Measurements from ENCODE around the gene DCP2. TPM values are rescaled to one million over a fixed set of nuclear protein-coding genes. Genes with fewer than 3 reads are reported as not detected.

The DCP2 gene
- total and polyA plus RNA-seq, 2 experiments from 2014 or later: 17.6 to 23.9 TPM

DNA sequence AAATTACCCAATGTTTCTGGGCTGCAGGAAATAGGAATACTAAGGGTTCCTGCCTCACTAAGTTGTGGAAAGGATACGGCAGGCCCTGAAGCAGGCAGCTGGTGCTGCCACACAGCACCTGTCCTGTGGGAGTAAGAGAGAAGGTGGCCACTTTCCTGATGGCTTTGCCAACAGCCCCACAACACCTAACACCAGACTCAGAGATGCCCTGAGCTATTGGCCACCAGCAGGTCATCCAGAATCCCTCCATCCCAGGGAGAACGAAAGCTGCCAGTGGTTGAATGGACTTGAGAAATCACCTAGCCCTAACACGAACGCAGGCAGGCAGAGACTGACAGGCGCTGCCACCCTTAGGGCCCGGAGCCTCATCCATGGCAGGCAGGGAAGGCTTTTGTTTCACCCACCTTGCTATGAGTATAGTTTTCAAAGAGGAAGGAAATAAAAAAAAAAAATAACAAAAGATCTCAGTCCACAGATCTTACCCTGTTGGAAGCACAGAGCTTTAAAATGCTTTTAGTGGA is 82.2 kb downstream of the DCP2 start:
- peaks cover 9% of the 10 kb centered on the region for H3K4me1 ChIP-seq (ENCODE audit: low read depth)
- no peak overlapping the region for H3K4me3 ChIP-seq
- H3K27ac ChIP-seq: no peak overlapping the region
- no peak for DNase-seq (ENCODE audit: low read depth in 1 of 2, low spot score in 1 of 2)
- no peaks in the 10 kb centered on the region for H3K27me3 ChIP-seq
- H3K36me3 ChIP-seq: peaks cover 21% of the 10 kb centered on the region
- no peaks in the 10 kb centered on the region for H3K9me3 ChIP-seq (ENCODE audit: low read depth)
- TF ChIP-seq CTCF (IDR thresholded peaks at IDR 0.05; ENCODE audit: low read depth, low read length): no peak

- Histone ChIP-seq H3K27me3 (no peaks in the 10 kb centered on the region), H3K27ac (no peak overlapping the region), H3K4me3 (no peak overlapping the region), H3K4me1 (ENCODE audit: low read depth) (peaks cover 9% of the 10 kb centered on the region), H3K9me3 (ENCODE audit: low read depth) (no peaks in the 10 kb centered on the region), H3K36me3 (peaks cover 21% of the 10 kb centered on the region)
- DNase-seq (ENCODE audit: low read depth in 1 of 2, low spot score in 1 of 2): peak in 1 of 2 donors; percentile 70
- TF ChIP-seq CTCF (IDR thresholded peaks at IDR 0.05; ENCODE audit: low read depth, low read length): no peak
Measured at GRCh38 chr5:113059232-113060040, 82.8 kb downstream of the DCP2 start.

DNA sequence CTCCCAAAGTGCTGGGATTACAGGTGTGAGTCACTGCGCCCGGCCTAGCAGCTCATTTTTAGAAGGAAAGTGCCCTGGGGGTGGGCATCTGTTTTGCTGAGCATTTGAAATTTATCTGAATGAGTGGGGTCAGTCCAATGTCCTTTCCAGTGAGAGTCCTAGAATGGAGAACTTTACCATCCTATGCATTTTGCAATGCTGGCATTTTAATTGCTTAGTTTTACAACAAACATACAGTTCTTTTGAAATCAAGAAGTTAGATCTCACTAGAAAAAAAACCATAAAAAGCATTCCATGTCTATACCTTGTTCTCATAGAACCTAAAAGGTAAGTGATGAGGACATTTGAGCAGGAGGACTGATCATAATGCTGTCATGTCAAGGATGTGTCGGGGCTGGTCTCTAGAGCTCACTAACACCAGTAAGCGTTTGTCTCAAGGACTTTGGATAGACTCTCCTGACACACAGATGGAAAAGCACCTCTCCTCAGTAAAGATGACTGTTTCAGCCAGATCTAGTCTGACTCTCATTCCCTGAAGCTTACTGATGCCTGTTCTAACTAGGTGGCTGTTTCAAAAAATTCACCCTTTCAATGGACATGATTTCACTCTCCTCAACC is 83.9 kb downstream of the DCP2 start:
- Histone ChIP-seq H3K36me3 (peaks cover 23% of the 10 kb centered on the region), H3K27me3 (no peaks in the 10 kb centered on the region), H3K27ac (no peak overlapping the region), H3K4me1 (ENCODE audit: low read depth) (peaks cover 9% of the 10 kb centered on the region), H3K9me3 (ENCODE audit: low read depth) (no peaks in the 10 kb centered on the region), H3K4me3 (no peak overlapping the region)
- TF ChIP-seq CTCF (IDR thresholded peaks at IDR 0.05; ENCODE audit: low read depth, low read length): no peak
- DNase-seq (ENCODE audit: low read depth in 1 of 2, low spot score in 1 of 2): no peak

GRCh38 chr5:113061846-113062780 is 85.5 kb downstream of the DCP2 start:
- H3K9me3 ChIP-seq (ENCODE audit: low read depth): no peaks in the 10 kb centered on the region
- no peak overlapping the region for H3K4me3 ChIP-seq
- peaks cover 9% of the 10 kb centered on the region for H3K4me1 ChIP-seq (ENCODE audit: low read depth)
- H3K27me3 ChIP-seq: no peaks in the 10 kb centered on the region
- peak in 1 of 2 donors; percentile 73 for DNase-seq (ENCODE audit: low read depth in 1 of 2, low spot score in 1 of 2)
- H3K27ac ChIP-seq: no peak overlapping the region
- no peak for TF ChIP-seq CTCF (IDR thresholded peaks at IDR 0.05; ENCODE audit: low read depth, low read length)
- H3K36me3 ChIP-seq: peaks cover 29% of the 10 kb centered on the region

- Histone ChIP-seq H3K4me3 (no peak overlapping the region), H3K27ac (no peak overlapping the region), H3K9me3 (ENCODE audit: low read depth) (no peaks in the 10 kb centered on the region), H3K36me3 (peaks cover 35% of the 10 kb centered on the region), H3K4me1 (ENCODE audit: low read depth) (peaks cover 9% of the 10 kb centered on the region), H3K27me3 (no peaks in the 10 kb centered on the region)
- DNase-seq (ENCODE audit: low read depth in 1 of 2, low spot score in 1 of 2): no peak
- TF ChIP-seq CTCF (IDR thresholded peaks at IDR 0.05; ENCODE audit: low read depth, low read length): no peak
Measured at GRCh38 chr5:113062869-113063508, 86.4 kb downstream of the DCP2 start.

Measured in cardiac muscle cell (in vitro differentiated cells and primary cell).